Ovary (tissue), 9 donors: ENCODE data around the gene MYEF2. TPM values are rescaled to one million over a fixed set of nuclear protein-coding genes. Genes with fewer than 3 reads are reported as not detected.

Experiments
- DNase-seq, 5 donors: peaks; one replicate each; pipeline ENCODE4 v3.0.0-alpha.2; 2019 to 2020
- H3K27ac ChIP-seq, 2 donors: fragments of 200-600 bp; one replicate each; pipeline versions ENCODE4 v1.5.1 to v1.8.0; 2019 to 2022
- H3K27me3 ChIP-seq: fragments of 200-600 bp; one replicate; pipeline ENCODE4 v1.8.0; 2022
- H3K36me3 ChIP-seq: fragments of 200-600 bp; sonication (generic); one replicate; pipeline ENCODE4 v1.5.1; 2019
- H3K4me1 ChIP-seq: one replicate; pipeline ENCODE4 v1.8.1; 2013; ENCODE audit warnings: mild to moderate bottlenecking, moderate library complexity; ENCODE audit not compliant: insufficient read depth
- H3K4me3 ChIP-seq: fragments of 200-600 bp; sonication (generic); one replicate; pipeline ENCODE4 v1.5.1; 2017
- H3K9me3 ChIP-seq, 2 donors: fragments of 200-600 bp in 1 of 2; sonication (generic) in 1 of 2; one replicate each; pipeline versions ENCODE4 v1.5.1 to v1.8.1; 2013 to 2019; ENCODE audit warnings: mild to moderate bottlenecking in 1 of 2, moderate library complexity in 1 of 2
- EP300 ChIP-seq: sonication (generic); formaldehyde crosslinking; IDR thresholded peaks from one replicate; pipeline ENCODE4 v1.6.1; 2017; ENCODE audit warnings: antibody characterized with exemption
- POLR2A ChIP-seq: fragments of 450-650 bp; IDR thresholded peaks from one replicate; pipeline ENCODE4 v1.6.1; 2017; ENCODE audit warnings: antibody characterized with exemption, mild to moderate bottlenecking, moderate library complexity
- WGBS, 3 donors: extraction: QIAGEN DNeasy Blood & Tissue Kit in 1 of 3; methylation state at CpG; one replicate each; pipeline versions ENCODE4 v1.1.5 to v1.1.7; 2013 to 2017; 5-methylcytosine and 5-hydroxymethylcytosine counted together
- intact Hi-C, 4 donors: fragments of 100-400 bp; cut with DNase I; formaldehyde crosslinking; loops; one replicate each; pipeline versions ENCODE4 v1.11.0 to v1.15.1; 2022 to 2023
- polyA plus RNA-seq, 2 donors: library from polyadenylated mRNA; stranded (reverse); fragments of 200-250 nt in 1 of 2; fragments of 350-450 nt in 1 of 2; fragmentation: Illumina TruSeq in 1 of 2; extraction: RNeasy Lipid Tissue Mini Kit (QIAGEN cat#74804) in 1 of 2; gene quantifications; one replicate each; pipeline ENCODE4 v1.2.3, GENCODE V29; 2013 to 2014
- total RNA-seq, 7 donors: library from RNA; depleted of rRNA in 2 of 7; stranded (reverse); fragments of >200 nt in 2 of 7; fragmentation: NEBNext Ultra II Directional in 3 of 7; extraction: Animal tissue kit (Norgen Biotek cat#: 25700) in 3 of 7; gene quantifications; one replicate each; pipeline versions ENCODE4 v1.1.0 to v1.2.4, GENCODE V29; 2016 to 2023
- TF ChIP-seq, protein P1 (sequence below), 3 donors: fragments of 450-650 bp in 2 of 3; fragments of 200-600 bp in 1 of 3; IDR thresholded peaks; one replicate each; pipeline versions ENCODE4 v1.5.1 to v1.8.0; 2016 to 2022; ENCODE audit warnings: antibody characterized with exemption in 3 of 3, mild to moderate bottlenecking in 1 of 3
- donor health status: DM: no; HTN: no; CAD: no; lungs with moderate emphysema.
- donor health status: DM: no; HTN: no; CAD: no.
- donor health status: Bipolar disorder and iron deficiency.
- donor health status: DM: yes; HTN: yes; CAD: no.
- donor health status: DM: no; HTN: no; CAD: no.
- donor health status: DM: yes; HTN: yes; CAD: no.

Gene MYEF2
- total and polyA plus RNA-seq, 9 donors, result 1.4 to 38.9 (median 5.3) TPM

DNA sequence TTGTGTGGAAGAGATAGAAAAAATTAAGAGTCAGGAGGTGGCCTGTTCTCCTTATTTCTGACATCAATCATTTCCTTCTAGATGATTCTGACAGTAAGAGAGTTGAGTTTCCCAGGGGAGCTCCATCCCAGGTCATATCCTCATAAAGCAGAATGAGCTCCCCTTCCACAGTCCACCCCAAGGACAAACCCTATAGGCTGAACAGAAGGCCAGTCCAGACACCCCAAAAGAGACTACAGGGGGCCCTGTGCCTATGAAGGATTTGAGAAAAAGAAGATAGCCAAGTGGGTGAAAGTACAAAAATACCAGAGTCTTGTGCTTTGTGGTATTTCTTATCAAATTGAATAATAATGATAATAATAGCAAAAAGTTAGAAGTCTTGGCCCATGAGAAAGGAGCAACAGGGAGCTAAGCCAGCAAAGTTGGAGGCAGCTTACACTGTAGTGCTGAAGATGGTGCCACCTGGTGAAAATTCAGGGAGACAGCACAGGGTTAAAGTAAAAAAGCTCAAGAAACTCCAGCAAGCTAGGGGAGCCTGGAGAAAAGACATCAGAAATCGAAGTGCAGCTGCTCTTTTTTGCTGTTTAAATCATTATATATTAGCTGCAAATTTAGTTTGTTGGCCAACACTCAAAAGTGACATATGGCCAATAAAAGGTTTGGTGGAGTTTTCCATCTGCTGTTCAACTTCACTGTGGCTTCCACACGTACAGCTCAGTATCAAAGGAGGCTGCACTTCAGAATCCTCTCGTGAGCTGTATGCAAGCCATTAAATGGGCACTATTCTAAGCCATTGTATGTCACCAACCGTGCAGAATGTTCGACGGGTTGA is 93.1 kb downstream of the MYEF2 start:
- no peaks in the 10 kb centered on the region for H3K4me1 ChIP-seq
- 68 to 81% (median 71%) methylated on average over 6 of the region's 6 CpGs for WGBS, 3 donors
- H3K9me3 ChIP-seq, result no peaks in the 10 kb centered on the region
- no peaks in the 10 kb centered on the region for H3K36me3 ChIP-seq
- no peak for DNase-seq
- no peak overlapping the region for H3K4me3 ChIP-seq
- H3K27me3 ChIP-seq, result no peaks in the 10 kb centered on the region
- H3K27ac ChIP-seq, result no peak overlapping the region
- TF ChIP-seq, protein P1, sequence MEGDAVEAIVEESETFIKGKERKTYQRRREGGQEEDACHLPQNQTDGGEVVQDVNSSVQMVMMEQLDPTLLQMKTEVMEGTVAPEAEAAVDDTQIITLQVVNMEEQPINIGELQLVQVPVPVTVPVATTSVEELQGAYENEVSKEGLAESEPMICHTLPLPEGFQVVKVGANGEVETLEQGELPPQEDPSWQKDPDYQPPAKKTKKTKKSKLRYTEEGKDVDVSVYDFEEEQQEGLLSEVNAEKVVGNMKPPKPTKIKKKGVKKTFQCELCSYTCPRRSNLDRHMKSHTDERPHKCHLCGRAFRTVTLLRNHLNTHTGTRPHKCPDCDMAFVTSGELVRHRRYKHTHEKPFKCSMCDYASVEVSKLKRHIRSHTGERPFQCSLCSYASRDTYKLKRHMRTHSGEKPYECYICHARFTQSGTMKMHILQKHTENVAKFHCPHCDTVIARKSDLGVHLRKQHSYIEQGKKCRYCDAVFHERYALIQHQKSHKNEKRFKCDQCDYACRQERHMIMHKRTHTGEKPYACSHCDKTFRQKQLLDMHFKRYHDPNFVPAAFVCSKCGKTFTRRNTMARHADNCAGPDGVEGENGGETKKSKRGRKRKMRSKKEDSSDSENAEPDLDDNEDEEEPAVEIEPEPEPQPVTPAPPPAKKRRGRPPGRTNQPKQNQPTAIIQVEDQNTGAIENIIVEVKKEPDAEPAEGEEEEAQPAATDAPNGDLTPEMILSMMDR (IDR thresholded peaks at IDR 0.05), result no peak
- TF ChIP-seq EP300 (no peak), POLR2A (no peak)
- intact Hi-C loops, result no loop called here

Other genes with a start within 250 kb of the MYEF2 start
- not detected for gene SLC24A5, start 57.3 kb downstream of the MYEF2 start, total RNA-seq
- not detected for gene SLC24A5, start 57.3 kb downstream of the MYEF2 start, polyA plus RNA-seq
- not detected for gene CTXN2, start 13.4 kb upstream of the MYEF2 start, total RNA-seq
- not detected for gene CTXN2, start 13.4 kb upstream of the MYEF2 start, polyA plus RNA-seq
- not detected for gene SLC12A1, start 28.0 kb upstream of the MYEF2 start, total RNA-seq
- gene SLC12A1, start 28.0 kb upstream of the MYEF2 start, polyA plus RNA-seq, result not detected
- 100 to 1,000 TPM in 3 of 7 donors, 10 to 100 TPM in 4; 72.6 to 131 (median 95.0) TPM for gene DUT, start 153.1 kb upstream of the MYEF2 start, total RNA-seq
- gene DUT, start 153.1 kb upstream of the MYEF2 start, polyA plus RNA-seq, result 10 to 100 TPM; 63.1 to 84.1 TPM